HG03432 (cell line): Measurements from ENCODE around the gene SRP68.

ENCODE experiments used
- ATAC-seq: cut with Tn5 transposase; IDR thresholded peaks from one replicate; pipeline ENCODE4 v1.9.1; 2021; ENCODE audit warnings: mild to moderate bottlenecking, moderate library complexity; ENCODE audit not compliant: unreplicated experiment

The SRP68 gene

GRCh38 chr17:76072148-76072858 lies at the start of gene SRP68:
SRP68 (minus strand) TSS chr17:76072517; CDS start chr17:76072491, 26 bp downstream.
- peak; percentile 92 for ATAC-seq

GRCh38 chr17:76121932-76122430 lies 49.7 kb upstream of the SRP68 start:
- ATAC-seq, result peak; percentile 21

DNA sequence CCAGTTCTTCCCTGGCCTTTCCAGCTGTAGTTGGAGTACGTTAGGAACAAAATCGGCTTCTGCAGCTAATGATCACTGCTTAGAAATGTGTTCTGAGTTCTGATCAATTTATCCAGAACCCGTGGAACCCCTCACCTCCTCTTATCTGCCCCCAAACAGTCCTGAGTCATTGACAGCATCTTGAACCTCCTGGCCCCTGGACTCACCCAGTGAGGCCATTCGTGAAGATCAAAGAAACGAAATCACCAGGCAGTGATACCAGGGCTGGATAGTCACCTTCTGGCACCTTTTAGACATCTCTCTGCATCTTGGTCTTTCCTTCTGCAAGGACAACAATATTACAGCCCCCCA lies 48.3 kb upstream of the SRP68 start:
- no peak for ATAC-seq

DNA sequence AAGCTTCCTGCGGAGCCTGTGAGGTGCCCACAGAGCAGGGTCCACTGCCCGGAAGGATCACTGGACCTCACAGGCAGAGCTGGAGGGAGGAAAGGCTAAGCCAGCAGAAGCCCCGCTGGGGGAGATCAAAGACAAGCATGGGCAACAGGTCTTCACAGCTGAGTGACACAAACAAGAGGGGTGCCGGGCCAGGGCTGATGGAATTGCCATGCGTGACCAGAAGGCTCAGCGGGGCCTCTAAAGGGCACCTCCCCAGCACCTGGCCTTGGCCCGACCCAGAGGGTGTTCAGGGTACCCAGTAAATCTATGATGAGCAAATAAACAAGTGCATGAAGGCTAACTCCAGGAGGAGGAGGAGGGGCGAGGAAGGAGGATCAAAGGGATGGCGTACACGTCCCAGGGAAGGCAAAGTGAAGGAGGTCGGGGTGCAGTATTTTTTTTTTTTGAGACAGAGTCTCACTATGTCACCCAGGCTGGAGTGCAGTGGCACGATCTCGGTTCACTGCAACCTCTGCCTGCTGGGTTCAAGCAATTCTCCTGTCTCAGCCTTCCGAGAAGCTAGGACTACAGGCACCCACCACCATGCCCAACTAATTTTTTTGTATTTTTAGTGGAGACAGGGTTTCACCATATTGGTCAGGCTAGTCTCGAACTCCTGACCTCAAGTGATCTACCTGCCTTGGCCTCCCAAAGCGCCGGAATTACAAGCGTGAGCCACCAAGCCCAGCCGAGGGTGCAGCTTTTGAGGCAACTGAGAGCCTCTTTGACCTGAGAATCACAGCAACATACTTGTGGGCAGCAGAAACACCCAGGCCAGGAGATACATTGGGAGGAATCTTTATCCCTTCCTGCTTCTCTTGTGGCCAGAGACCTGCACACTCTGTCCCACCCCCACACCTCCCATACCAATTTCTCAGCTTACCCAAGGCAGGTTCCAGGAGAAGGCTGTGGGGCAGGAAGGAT lies 47.4 kb upstream of the SRP68 start:
- no peak for ATAC-seq

DNA sequence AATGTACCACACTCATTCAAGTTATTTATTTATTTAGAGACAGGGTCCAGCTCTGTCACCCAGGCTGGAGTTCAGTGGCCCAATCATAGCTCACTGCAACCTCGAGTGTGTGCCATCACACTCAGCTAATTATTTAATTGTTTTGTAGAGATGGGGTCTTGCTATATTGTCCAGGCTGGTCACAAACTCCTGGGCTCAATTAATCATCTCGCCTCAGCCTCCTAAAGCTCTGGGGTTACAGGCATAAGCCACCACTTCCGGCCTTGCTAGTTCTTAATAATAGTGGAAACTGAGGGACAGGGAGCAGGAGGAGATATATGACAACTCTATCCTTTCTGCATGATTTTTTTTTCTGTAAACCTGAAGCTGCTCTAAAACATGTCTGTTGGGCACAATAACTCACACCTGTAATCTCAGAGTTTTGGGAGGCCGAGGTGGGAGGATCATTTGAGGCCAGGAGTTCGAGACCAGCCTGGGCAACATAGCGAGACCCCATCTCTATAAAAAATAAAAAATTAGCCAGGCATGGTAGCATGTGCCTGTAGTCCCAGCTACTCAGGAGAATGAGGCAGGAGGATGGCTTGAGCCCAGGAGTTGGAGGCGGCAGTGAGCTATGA lies 42.9 kb upstream of the SRP68 start:
- ATAC-seq, result no peak

GRCh38 chr17:76111956-76112355 lies 39.6 kb upstream of the SRP68 start:
- ATAC-seq, result no peak

GRCh38 chr17:76107509-76107908 lies 35.2 kb upstream of the SRP68 start:
- ATAC-seq, result no peak

DNA sequence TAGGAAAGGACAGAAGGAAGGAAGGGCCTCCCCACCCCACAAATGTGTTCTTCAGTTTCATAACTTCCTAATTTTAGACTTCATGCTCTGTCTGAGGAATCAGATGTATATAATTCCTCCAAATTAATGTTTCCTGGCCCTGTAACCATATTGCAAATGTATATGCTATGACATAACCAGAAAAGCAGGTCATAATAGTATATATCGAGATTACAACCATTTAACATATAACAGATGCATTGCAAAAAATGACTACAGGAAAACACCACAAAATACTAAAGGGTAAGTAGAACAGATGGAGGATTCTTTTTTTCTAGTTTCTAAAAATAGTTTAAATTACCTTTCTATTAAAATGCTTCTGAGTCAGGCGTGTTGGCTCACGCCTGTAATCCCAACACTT lies 34.4 kb upstream of the SRP68 start:
- no peak for ATAC-seq

GRCh38 chr17:76104896-76105231 lies 32.5 kb upstream of the SRP68 start:
- ATAC-seq, result no peak

GRCh38 chr17:76104140-76104895 lies 32.0 kb upstream of the SRP68 start:
- no peak for ATAC-seq

DNA sequence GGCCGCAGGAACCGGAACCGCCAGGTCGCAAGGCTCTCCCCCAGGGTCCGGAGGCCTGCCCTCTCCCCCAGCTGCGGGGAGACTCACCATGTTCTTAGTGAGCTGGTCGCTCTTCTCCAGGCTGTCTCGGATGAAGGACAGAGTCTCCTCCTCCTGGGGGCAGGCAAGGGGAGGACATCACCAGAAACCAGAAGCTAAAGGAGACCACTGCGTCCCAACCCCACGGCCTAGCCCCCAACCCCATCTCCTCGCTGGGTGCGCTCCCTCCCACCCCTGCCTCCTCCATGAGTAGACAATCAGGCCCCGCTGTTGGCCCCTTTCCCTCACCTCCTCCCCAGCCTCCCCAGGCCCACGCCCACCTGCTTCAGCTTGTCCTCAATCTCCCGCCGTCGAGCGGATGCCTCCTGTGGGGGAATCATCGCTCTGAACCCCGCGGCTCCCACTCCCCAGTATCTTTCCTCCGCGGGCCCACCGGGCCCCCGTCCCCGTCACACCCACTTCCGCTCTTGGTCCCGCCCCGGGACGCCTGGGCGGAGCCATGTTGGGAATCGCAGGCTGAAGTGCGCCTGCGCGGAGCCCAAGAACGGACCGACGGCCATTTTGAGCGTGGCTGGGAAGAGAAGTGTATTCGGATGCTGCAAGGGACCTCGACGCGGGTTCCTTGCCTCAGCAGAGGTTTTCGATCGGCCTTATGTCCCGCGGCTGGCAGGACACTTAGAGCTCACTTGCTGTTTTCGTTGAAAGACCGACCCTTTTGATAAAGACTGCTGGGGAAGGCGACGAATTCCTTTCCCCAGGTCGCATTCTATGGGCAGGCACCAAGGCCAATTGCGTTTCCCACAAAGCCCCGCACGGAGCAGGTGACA lies 31.2 kb upstream of the SRP68 start, which contains the start of gene EXOC7:
Gene EXOC7 (minus strand): TSS at position 514 of the 866 bp plus-strand sequence. CDS start 95 bp downstream, at position 419.
- peak; percentile 81 for ATAC-seq

GRCh38 chr17:76102944-76103273 lies 30.6 kb upstream of the SRP68 start:
- no peak for ATAC-seq

DNA sequence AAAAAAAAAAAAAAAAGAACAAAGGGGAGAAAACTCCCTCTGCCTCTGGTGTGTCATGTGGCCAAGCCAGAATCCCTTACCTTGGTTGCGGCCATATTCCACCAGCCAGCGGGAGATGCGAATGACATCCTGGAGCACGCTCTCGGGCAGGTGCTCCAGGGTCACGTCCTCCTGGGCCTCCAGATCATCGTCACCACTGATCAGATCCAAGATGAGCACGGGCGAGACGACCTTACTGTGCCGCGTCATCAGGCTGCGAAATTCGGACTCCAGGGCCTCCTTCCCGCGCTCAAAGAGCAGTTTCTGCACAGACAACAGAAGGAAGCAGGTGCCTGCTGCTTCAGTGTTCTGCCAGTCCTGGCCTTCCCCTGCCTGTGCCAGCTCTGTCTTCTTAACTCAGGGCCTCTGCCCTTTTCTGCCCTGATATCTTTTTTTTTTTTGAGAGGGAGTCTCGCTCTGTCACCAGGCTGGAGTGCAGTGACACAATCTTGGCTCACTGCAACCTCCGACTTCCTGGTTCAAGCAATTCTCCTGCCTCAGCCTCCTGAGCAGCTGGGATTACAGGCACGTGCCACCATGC lies 25.5 kb upstream of the SRP68 start:
- ATAC-seq, result no peak

GRCh38 chr17:76095943-76096342 lies 23.6 kb upstream of the SRP68 start:
- no peak for ATAC-seq

- no peak for ATAC-seq
Observed at GRCh38 chr17:76094046-76094445, 21.7 kb upstream of the SRP68 start.

DNA sequence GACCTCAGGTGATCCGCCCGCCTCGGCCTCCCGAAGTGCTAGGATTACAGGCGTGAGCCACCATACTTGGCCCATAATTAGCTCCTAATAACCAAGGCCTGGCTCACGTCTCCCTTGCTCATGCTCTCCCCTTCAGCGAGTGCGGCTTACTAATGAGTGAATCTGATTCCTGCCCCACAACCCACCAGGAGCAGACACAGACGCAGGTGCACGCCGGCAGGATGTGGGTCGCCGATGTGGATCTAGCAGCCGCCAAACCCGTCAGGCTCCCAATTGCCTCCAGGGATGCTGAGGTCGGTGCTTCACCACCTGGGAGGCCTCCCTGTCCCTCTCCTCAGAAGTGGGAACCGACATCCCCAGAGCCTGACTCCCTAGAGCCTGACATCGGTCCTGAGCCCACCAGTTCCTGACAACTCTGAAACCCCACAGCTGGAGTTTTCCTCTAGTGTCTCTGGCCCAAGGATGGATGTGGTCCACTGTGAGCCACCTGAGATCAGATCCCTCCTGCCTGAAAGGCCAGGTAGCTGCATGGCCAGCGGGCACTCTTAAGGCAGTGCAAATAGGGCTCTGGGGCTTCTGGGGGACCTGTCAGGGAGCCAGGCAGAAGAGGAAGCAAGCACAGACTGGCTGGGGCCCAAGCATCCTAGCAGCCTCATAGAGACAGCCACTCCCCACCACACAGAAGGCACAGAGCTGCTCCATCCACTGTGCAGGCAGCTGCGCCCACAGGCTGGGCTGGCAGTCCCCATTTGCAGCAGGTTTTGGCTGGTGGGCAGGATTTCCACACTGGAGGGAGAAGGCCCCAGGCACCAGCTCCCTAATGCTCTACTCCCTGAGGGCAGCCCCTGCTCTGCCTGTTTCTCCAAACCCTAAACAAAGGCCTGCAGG lies 20.5 kb upstream of the SRP68 start:
- no peak for ATAC-seq

- ATAC-seq, result no peak
Observed at GRCh38 chr17:76091526-76092286, 19.4 kb upstream of the SRP68 start.
